RWPE2 (cell line): ENCODE data around the gene MTERF4.

ENCODE experiments used
- ATAC-seq: fragments of 200-7000 bp; cut with Tn5 transposase; 3 replicates; pipeline ENCODE4 v1.9.1; 2021; ENCODE audit warnings: low read depth
- DNase-seq: peaks from one replicate; pipeline ENCODE4 v3.0.0-alpha.2; 2020; ENCODE audit warnings: low spot score
- H3K27ac ChIP-seq: fragments of 450-650 bp; 2 replicates; pipeline ENCODE4 v1.5.1; 2017; ENCODE audit warnings: mild to moderate bottlenecking; ENCODE audit not compliant: poor library complexity, severe bottlenecking
- H3K27me3 ChIP-seq: fragments of 250-450 bp; sonication (Bioruptor Pico); 2 replicates; pipeline ENCODE4 v1.5.1; 2021; ENCODE audit warnings: mild to moderate bottlenecking, moderate library complexity; ENCODE audit not compliant: insufficient read depth, poor library complexity, severe bottlenecking
- H3K36me3 ChIP-seq: fragments of 250-450 bp; sonication (Bioruptor Pico); 2 replicates; pipeline ENCODE4 v1.5.1; 2020; ENCODE audit warnings: low read depth, mild to moderate bottlenecking, moderate library complexity
- H3K4me1 ChIP-seq: fragments of 250-450 bp; sonication (Bioruptor Pico); 2 replicates; pipeline ENCODE4 v1.5.1; 2021; ENCODE audit warnings: mild to moderate bottlenecking, moderate library complexity; ENCODE audit not compliant: insufficient read depth, poor library complexity, severe bottlenecking
- H3K4me3 ChIP-seq: fragments of 250-450 bp; sonication (Bioruptor Pico); 2 replicates; pipeline ENCODE4 v1.5.1; 2021; ENCODE audit warnings: mild to moderate bottlenecking, moderate library complexity; ENCODE audit not compliant: severe bottlenecking
- H3K9me3 ChIP-seq: fragments of 250-450 bp; sonication (Bioruptor Pico); 2 replicates; pipeline ENCODE4 v1.5.1; 2021; ENCODE audit warnings: mild to moderate bottlenecking, moderate library complexity; ENCODE audit not compliant: severe bottlenecking
- TF ChIP-seq, protein P1 (sequence below): fragments of 450-650 bp; IDR thresholded peaks from one replicate; pipeline ENCODE4 v1.5.1; 2017; ENCODE audit warnings: mild to moderate bottlenecking, moderate library complexity; ENCODE audit not compliant: poor library complexity, severe bottlenecking

The MTERF4 gene

DNA sequence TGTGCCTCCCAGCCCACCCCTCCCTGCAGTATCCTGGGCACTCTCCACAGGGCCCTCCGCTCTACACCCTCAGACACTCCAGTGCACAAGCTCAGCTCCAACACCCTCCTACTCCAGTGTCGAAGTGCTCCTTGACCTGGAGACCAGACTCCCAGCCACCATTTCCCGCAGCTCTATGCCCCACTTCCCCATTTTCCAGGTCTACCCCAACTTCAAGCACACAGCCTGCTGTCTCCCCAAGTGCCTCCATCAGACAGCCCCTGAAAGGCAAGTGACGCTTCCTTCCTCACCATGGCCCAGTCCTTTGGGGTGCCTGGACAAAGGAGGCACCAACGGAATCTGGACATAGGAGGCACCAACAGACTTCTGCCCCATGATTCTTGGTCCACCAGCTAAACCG, 40.0 kb upstream of the MTERF4 start:
- H3K4me1 ChIP-seq = no peaks in the 10 kb centered on the region
- H3K4me3 ChIP-seq = no peak overlapping the region
- H3K9me3 ChIP-seq = no peaks in the 10 kb centered on the region
- TF ChIP-seq, protein P1, sequence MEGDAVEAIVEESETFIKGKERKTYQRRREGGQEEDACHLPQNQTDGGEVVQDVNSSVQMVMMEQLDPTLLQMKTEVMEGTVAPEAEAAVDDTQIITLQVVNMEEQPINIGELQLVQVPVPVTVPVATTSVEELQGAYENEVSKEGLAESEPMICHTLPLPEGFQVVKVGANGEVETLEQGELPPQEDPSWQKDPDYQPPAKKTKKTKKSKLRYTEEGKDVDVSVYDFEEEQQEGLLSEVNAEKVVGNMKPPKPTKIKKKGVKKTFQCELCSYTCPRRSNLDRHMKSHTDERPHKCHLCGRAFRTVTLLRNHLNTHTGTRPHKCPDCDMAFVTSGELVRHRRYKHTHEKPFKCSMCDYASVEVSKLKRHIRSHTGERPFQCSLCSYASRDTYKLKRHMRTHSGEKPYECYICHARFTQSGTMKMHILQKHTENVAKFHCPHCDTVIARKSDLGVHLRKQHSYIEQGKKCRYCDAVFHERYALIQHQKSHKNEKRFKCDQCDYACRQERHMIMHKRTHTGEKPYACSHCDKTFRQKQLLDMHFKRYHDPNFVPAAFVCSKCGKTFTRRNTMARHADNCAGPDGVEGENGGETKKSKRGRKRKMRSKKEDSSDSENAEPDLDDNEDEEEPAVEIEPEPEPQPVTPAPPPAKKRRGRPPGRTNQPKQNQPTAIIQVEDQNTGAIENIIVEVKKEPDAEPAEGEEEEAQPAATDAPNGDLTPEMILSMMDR = no peak
- no peak overlapping the region for H3K27ac ChIP-seq
- H3K36me3 ChIP-seq = peaks cover 11% of the 10 kb centered on the region; the same call in 1 of the 2 replicates
- no peaks in the 10 kb centered on the region for H3K27me3 ChIP-seq
- DNase-seq (no peak), ATAC-seq (no peak)

DNA sequence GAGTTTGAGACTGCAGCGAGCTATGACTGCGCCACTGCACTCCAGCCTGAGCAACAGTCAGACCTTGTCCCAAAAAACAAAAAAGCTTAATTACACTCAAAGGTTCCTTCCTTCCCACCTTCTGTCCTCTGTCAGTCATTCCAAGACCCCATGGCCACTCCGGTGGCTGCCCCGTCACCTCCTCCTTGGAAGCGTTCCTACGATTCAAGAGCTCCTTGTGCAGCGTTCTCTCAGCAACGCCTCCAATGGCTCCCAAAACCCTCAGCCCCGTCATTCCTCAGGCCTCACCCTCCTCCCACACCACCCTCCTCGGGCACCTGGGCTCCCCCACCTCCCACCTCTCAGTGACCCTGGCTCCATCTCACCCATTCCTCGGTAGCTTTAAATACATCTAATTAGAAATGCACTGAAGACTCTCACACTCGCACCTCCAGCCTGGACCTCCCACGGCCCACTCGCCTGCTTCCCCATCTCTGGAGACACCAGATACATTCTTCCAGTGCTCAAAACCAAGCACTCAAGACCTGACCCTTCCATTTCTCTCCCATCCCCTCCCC, 39.2 kb upstream of the MTERF4 start:
- no peaks in the 10 kb centered on the region for H3K9me3 ChIP-seq
- no peaks in the 10 kb centered on the region for H3K4me1 ChIP-seq
- no peak overlapping the region for H3K4me3 ChIP-seq
- H3K27ac ChIP-seq = no peak overlapping the region
- no peaks in the 10 kb centered on the region for H3K27me3 ChIP-seq
- TF ChIP-seq, protein P1 = no peak
- H3K36me3 ChIP-seq = peaks cover 11% of the 10 kb centered on the region; the same call in 1 of the 2 replicates
- no peak for DNase-seq
- ATAC-seq = no peak

GRCh38 chr2:241140445-241140840, 38.4 kb upstream of the MTERF4 start:
- no peak for DNase-seq
- Histone ChIP-seq H3K4me1 (no peaks in the 10 kb centered on the region), H3K9me3 (no peaks in the 10 kb centered on the region), H3K4me3 (no peak overlapping the region), H3K27ac (no peak overlapping the region), H3K36me3 (peaks cover 14% of the 10 kb centered on the region; the same call in 1 of the 2 replicates), H3K27me3 (no peaks in the 10 kb centered on the region)
- ATAC-seq = no peak
- TF ChIP-seq, protein P1 = no peak

- H3K9me3 ChIP-seq = no peaks in the 10 kb centered on the region
- H3K4me1 ChIP-seq = no peaks in the 10 kb centered on the region
- H3K27me3 ChIP-seq = no peaks in the 10 kb centered on the region
- ATAC-seq (no peak), DNase-seq (no peak)
- H3K36me3 ChIP-seq = peaks cover 14% of the 10 kb centered on the region; the same call in 1 of the 2 replicates
- H3K4me3 ChIP-seq = no peak overlapping the region
- H3K27ac ChIP-seq = no peak overlapping the region
- TF ChIP-seq, protein P1 = no peak
Observed at GRCh38 chr2:241139531-241140444, 37.7 kb upstream of the MTERF4 start.
